Memory B cell (primary cell): ENCODE measurements around the gene LILRB2.

Source experiments
- ATAC-seq: fragments of 150-1000 bp; cut with Tn5 transposase; 2 replicates; pipeline ENCODE4 v1.10.0; 2021; ENCODE audit warnings: low read depth, mild to moderate bottlenecking, moderate library complexity
- DNase-seq, 2 donors: peaks; one replicate each; pipeline ENCODE4 v3.0.0; 2022; ENCODE audit warnings: low spot score in 2 of 2
- H3K27ac Mint-ChIP-seq: one replicate; pipeline ENCODE4 v1.8.0; 2022; ENCODE audit warnings: mild to moderate bottlenecking, moderate library complexity, mixed read lengths
- H3K27me3 Mint-ChIP-seq: one replicate; pipeline ENCODE4 v1.8.0; 2022; ENCODE audit warnings: mixed read lengths
- H3K36me3 Mint-ChIP-seq: one replicate; pipeline ENCODE4 v1.8.0; 2022; ENCODE audit warnings: mild to moderate bottlenecking, mixed read lengths
- H3K4me1 Mint-ChIP-seq: one replicate; pipeline ENCODE4 v1.8.0; 2022; ENCODE audit warnings: mixed read lengths
- H3K4me3 Mint-ChIP-seq: one replicate; pipeline ENCODE4 v1.8.0; 2022; ENCODE audit warnings: mild to moderate bottlenecking, moderate library complexity, mixed read lengths
- H3K9me3 Mint-ChIP-seq: one replicate; pipeline ENCODE4 v1.8.0; 2022; ENCODE audit warnings: mixed read lengths

LILRB2 gene

DNA sequence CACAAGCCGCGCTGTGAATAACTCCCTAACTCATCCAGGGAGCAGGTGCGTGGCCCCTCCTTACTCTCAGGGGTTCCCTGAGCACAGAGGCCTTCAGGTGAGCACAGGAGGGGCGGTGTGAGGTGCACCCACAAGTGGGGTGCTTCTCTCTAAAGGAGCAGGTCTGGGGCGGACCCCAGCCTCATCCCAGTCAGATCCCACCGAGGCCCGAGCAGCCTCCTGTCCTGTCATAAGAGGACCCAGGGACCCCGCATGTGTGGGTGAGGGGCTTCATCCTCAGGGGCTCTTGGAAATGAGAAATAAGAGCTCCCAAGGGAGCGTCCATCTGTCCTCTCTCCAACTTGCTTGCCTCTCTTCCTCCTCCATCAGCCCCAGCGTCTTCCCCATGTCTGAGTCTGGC lies 35.0 kb upstream of the LILRB2 start:
- ATAC-seq (no peak), DNase-seq (no peak)
- Mint-ChIP-seq H3K27me3 (peaks cover 18% of the 10 kb centered on the region), H3K36me3 (no peaks in the 10 kb centered on the region), H3K27ac (no peak overlapping the region), H3K4me3 (no peak overlapping the region), H3K9me3 (no peaks in the 10 kb centered on the region), H3K4me1 (peaks cover 8% of the 10 kb centered on the region)

DNA sequence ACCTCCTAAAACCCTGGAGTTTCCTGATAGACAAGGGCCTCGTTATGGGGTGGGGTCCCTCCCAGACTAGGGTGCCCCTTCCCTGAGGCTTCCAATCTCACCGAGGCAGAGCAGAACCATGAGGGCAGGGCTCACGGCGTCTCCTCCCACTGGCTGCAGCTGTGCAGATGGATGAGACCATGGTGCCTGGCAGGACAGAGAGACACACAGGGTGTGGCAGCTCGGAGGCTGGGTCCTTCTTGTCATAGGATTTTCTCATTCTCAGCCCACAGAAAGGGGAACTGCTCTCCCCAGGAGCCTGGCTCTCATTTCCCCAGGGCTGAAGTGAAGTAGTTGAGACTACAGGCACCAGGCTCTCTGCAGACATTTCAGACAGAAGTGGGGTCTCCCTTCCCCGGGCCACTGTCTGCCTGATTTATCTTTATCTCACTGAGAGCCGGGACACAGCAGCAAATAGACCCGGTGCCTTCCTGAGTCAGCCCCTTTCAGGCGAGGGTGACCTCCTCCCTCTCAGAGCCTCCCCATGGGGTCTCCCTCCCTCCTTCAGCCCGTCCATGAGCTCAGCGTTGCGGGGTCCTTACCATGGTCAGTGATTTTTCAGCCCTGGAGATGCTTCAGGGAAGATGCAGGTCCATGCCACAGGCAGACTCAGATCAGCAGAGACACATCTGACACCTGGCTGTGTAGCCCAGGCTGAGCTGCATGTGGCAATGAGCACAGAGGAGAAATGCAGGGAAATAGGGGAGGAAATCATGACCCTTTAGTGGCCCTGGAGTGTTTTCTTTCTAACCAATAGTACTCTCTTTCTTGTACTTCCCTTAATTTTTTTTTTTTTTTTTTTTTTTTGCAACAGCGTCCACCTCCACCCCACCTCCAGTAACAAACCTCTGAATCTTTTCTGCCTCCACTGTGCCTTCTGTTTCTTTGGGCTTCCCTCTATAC lies 31.8 kb upstream of the LILRB2 start, which contains the start of gene LILRA5:
Gene LILRA5 (minus strand): TSS at position 731 of the 942 bp plus-strand sequence. CDS start 147 bp downstream, at position 584.
- H3K36me3 Mint-ChIP-seq: no peaks in the 10 kb centered on the region

DNA sequence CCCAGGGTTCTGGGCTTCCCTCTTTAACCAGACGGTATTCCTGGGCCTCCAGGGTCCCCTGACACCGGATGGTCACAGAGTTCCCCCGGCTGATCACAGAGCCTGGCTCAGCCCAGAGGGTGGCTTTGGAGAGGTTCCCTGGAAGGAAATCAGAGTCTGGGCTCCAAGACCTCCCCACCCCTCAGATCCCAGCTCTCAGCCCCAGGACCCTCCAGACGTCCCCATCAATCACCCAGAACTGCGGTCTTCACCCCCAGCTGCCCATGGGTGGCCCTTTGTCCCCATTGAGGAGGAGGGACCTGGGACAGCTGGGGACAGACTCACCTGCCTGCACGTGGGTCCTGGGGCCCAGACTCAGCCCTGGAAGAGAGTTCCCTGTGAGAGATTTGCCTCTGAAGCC lies 31.1 kb upstream of the LILRB2 start:
- Mint-ChIP-seq H3K36me3 (no peaks in the 10 kb centered on the region), H3K4me1 (peaks cover 6% of the 10 kb centered on the region), H3K27me3 (peaks cover 14% of the 10 kb centered on the region), H3K27ac (no peak overlapping the region), H3K4me3 (no peak overlapping the region), H3K9me3 (no peaks in the 10 kb centered on the region)
- no peak for DNase-seq
- no peak for ATAC-seq

More for the DNA sequence above, 31.8 kb upstream of the LILRB2 start, which contains the start of gene LILRA5:
- no peak within 1 kb of the TSS for H3K4me3 Mint-ChIP-seq
- H3K9me3 Mint-ChIP-seq: no peaks in the 10 kb centered on the region
- H3K4me1 Mint-ChIP-seq: peaks cover 6% of the 10 kb centered on the region
- DNase-seq (peak in 1 of 2 donors; percentile 35), ATAC-seq (peak; percentile 98)
- H3K27ac Mint-ChIP-seq: no peak within 1 kb of the TSS
- peaks cover 16% of the 10 kb centered on the region for H3K27me3 Mint-ChIP-seq

DNA sequence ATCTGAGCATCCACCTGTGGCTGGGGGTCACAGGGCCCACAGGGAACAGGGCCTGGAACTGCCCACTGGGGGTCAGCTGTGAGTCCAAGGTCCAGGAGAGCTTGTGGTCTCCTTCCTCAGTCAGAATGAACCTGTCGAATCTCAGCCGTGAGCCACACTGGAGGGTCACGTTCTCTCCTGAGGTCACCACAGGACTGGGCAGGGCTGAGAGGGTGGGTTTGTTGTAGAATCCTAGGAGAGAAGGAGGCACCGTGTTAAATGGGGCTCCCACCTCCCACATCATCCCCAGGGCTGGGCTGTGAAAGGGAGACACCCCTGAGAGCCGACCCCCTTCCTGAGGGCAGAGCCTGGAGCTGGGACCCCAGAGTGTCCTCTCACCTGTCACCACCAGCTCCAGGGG lies 30.6 kb upstream of the LILRB2 start:
- peaks cover 18% of the 10 kb centered on the region for H3K27me3 Mint-ChIP-seq
- no peaks in the 10 kb centered on the region for H3K36me3 Mint-ChIP-seq
- ATAC-seq (no peak), DNase-seq (no peak)
- H3K4me3 Mint-ChIP-seq: no peak overlapping the region
- H3K27ac Mint-ChIP-seq: no peak overlapping the region
- H3K9me3 Mint-ChIP-seq: no peaks in the 10 kb centered on the region
- peaks cover 6% of the 10 kb centered on the region for H3K4me1 Mint-ChIP-seq

- Mint-ChIP-seq H3K4me1 (peaks cover 6% of the 10 kb centered on the region), H3K27me3 (peaks cover 18% of the 10 kb centered on the region), H3K36me3 (no peaks in the 10 kb centered on the region), H3K9me3 (no peaks in the 10 kb centered on the region), H3K4me3 (no peak overlapping the region), H3K27ac (no peak overlapping the region)
- ATAC-seq (no peak), DNase-seq (no peak)
Measured at GRCh38 chr19:54310543-54310942, 29.6 kb upstream of the LILRB2 start.

DNA sequence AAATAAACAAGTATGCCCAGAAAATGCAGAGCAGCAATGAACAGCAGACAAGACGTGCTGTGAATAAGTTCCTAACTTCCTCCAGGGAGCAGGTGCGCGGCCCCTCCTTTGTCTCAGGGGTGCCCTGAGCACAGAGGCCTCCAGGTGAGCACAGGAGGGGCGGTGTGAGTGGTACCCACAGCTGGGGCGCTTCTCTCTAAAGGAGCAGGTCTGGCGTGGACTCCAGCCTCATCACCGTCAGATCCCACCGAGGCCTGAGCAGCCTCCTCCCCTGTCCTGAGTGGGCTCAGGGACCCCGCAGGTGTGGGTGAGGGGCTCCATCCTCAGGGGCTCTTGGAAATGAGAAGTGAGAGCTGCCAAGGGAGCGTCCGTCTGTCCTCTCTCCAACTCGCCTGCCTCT lies 28.9 kb upstream of the LILRB2 start:
- ATAC-seq: no peak
- Mint-ChIP-seq H3K36me3 (no peaks in the 10 kb centered on the region), H3K4me1 (peaks cover 6% of the 10 kb centered on the region), H3K4me3 (no peak overlapping the region), H3K27ac (no peak overlapping the region), H3K9me3 (no peaks in the 10 kb centered on the region), H3K27me3 (peaks cover 23% of the 10 kb centered on the region)
- no peak for DNase-seq

- Mint-ChIP-seq H3K27me3 (peaks cover 20% of the 10 kb centered on the region), H3K4me1 (peaks cover 2% of the 10 kb centered on the region), H3K4me3 (no peak overlapping the region), H3K27ac (no peak overlapping the region), H3K36me3 (no peaks in the 10 kb centered on the region), H3K9me3 (no peaks in the 10 kb centered on the region)
- ATAC-seq: no peak
- no peak for DNase-seq
Measured at GRCh38 chr19:54307389-54308020, 26.6 kb upstream of the LILRB2 start.

DNA sequence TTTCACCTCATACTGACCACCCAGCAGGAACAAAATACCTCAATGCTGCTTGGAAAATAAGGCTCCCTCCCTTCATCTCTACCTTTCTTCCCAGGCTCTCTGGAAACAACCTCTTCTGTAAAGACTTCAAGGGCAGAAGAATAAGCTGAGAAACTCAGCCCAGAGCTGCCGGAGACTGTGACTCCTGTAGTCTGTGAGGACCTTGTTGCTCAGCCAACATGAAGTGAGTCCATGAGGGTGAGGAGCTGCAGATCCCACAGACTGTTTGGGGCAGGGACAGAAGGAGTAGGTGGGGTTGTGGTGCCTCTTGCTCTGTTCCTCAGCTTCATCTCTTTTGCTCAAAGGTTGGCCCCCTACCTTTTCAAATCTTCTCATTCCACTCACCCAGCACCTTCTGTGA lies 24.2 kb upstream of the LILRB2 start:
- no peak overlapping the region for H3K4me3 Mint-ChIP-seq
- no peaks in the 10 kb centered on the region for H3K4me1 Mint-ChIP-seq
- no peak for ATAC-seq
- no peaks in the 10 kb centered on the region for H3K9me3 Mint-ChIP-seq
- no peak overlapping the region for H3K27ac Mint-ChIP-seq
- DNase-seq: no peak
- no peaks in the 10 kb centered on the region for H3K36me3 Mint-ChIP-seq
- H3K27me3 Mint-ChIP-seq: peaks cover 22% of the 10 kb centered on the region

DNA sequence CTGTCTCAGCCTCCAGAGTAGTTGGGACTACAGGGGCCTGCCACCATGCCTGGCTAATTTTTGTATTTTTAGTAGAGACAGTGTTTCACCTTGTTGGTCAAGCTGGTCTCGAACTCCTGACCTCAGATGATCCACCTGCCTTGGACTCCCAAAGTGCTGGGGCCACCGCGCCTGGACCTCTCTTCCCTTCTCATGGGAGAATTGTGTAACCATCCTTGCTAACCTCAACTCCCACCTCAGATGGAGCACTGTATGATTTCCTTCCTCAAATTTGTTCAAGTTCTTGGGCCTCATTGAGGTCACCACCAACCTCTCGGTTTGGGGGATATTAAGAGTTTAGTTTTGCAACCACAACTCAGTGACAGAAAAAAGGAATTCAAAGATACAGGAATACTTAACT lies 21.3 kb upstream of the LILRB2 start:
- no peaks in the 10 kb centered on the region for H3K36me3 Mint-ChIP-seq
- no peak overlapping the region for H3K27ac Mint-ChIP-seq
- H3K9me3 Mint-ChIP-seq: no peaks in the 10 kb centered on the region
- DNase-seq: no peak
- no peak overlapping the region for H3K4me3 Mint-ChIP-seq
- ATAC-seq: no peak
- H3K27me3 Mint-ChIP-seq: peaks cover 26% of the 10 kb centered on the region
- no peaks in the 10 kb centered on the region for H3K4me1 Mint-ChIP-seq

DNA sequence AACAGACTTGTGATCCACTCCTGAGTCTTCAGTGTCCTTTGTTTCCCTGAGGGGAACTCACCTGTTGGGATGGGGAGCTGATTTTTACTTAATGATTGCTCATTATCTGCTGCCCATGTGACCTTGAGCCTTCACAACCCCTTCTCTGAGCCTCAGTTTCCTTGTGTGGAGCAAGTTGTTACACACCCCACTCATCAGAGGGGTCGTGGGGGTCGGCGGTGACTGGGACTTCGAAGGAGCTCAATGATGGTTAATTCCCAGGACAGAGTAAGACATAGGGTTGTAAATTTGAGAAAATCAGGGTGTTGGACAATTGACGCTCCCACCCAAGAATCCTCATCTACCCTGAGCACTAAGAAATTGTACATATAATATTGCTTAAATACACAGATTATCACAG lies 18.6 kb upstream of the LILRB2 start:
- Mint-ChIP-seq H3K27ac (no peak overlapping the region), H3K4me1 (no peaks in the 10 kb centered on the region), H3K4me3 (no peak overlapping the region), H3K27me3 (peaks cover 11% of the 10 kb centered on the region), H3K36me3 (no peaks in the 10 kb centered on the region), H3K9me3 (no peaks in the 10 kb centered on the region)
- ATAC-seq (no peak), DNase-seq (no peak)

DNA sequence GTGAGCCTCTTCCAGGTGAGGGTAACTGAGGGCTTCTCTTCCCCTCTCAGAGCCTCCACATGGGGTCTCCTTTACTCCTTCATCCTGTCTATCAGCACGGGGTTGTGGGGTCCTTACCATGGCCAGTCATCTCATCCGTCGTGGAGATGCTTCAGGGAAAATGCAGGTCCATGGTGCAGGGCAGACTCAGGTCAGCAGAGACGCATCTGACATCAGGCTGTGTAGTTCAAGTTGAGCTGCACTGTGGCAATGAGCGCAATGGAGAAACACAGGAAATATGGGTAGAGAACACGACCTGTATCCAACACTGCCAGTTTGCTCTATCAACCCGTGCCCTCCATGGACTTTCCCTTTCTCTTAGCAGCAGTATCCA lies 18.2 kb upstream of the LILRB2 start:
- DNase-seq (no peak), ATAC-seq (no peak)
- Mint-ChIP-seq H3K36me3 (no peaks in the 10 kb centered on the region), H3K27me3 (peaks cover 15% of the 10 kb centered on the region), H3K4me1 (no peaks in the 10 kb centered on the region), H3K4me3 (no peak overlapping the region), H3K9me3 (peaks cover 3% of the 10 kb centered on the region), H3K27ac (no peak overlapping the region)

DNA sequence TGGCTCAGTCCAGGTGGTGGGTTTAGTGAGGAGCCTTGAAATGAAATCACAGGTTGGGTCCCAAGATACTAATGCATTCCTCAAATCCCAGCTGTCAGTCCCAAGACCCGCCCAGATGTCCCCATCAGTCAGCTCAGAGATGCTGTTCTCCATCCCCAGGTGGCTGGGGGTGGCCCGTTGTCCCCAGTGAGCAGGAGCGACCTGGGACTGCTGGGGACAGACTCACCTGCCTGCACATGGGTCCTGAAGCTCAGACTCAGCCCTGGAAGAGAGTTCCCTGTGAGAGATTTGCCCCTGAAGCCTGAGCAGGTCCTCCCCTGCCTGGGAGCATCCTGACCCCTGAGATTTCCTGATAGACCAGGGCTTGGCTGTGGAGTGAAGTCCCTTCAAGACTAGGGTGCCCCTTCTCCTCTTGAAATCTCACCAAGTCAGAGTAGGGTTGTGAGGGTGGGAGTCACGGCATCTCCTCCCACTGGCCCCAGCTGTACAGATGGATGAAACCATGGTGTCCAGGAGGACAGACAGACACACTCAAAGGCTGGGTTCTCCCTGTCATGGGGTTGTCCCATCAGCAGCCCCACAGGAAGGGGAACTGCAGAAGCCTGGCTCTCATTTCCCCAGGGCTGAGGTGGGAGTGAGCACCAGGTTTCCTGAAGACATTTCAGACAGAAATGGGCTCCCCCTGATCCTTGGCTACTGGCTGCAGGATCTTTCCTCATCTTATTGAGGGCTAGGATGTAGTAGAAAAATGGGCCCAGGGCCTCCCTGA lies 17.6 kb upstream of the LILRB2 start:
- no peaks in the 10 kb centered on the region for H3K4me1 Mint-ChIP-seq
- DNase-seq (no peak), ATAC-seq (no peak)
- H3K4me3 Mint-ChIP-seq: no peak overlapping the region
- peaks cover 17% of the 10 kb centered on the region for H3K27me3 Mint-ChIP-seq
- peaks cover 3% of the 10 kb centered on the region for H3K9me3 Mint-ChIP-seq
- H3K36me3 Mint-ChIP-seq: no peaks in the 10 kb centered on the region
- H3K27ac Mint-ChIP-seq: no peak overlapping the region

DNA sequence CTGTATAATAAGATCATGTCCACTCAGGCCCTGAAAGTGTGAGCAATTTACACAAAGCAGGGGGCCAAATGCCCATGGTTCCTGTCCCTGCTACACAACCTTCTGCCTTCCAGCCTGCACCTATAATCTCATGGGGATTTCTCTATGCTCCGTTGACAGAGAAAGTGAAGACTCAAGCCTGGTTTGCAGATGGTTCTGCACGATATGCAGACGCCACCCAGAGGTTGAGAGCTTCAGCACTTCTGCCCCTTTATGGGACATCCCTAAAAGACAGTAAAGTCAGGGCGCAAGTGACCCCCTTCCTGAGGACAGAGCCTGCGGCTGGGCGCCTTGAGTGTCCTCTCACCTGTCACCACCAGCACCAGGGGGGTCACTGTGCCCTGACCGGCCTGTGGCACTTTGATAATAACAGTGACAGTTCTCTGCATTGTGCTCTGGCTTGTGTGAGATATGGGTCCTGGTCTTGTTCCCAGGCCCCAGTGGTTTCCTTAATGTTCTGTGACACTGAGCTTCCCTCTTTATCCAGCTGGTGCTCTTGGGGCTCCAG lies 16.9 kb upstream of the LILRB2 start:
- Mint-ChIP-seq H3K9me3 (peaks cover 6% of the 10 kb centered on the region), H3K36me3 (no peaks in the 10 kb centered on the region), H3K27me3 (peaks cover 21% of the 10 kb centered on the region), H3K27ac (no peak overlapping the region), H3K4me3 (no peak overlapping the region), H3K4me1 (no peaks in the 10 kb centered on the region)
- ATAC-seq: peak; percentile 73
- no peak for DNase-seq

DNA sequence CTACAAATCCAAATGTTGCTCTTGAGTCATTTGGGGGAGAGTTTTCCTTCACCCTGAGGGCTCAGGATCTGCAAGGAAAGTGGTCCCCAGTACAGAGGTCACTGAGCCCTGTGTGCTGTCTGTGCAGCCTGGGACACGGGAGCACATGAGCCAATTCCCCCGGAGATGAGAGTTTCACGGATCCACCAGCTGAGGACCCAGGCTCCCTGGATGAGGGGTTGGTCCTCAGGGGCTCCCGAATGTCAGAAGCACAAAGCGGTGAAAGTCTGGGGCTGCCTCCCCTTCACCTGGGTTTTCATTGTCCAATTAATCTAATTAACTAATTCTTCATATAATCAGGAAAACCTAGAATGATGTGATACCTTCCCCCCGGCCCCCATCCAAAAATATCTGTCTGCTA lies 13.6 kb upstream of the LILRB2 start:
- Mint-ChIP-seq H3K4me3 (no peak overlapping the region), H3K27me3 (peaks cover 15% of the 10 kb centered on the region), H3K4me1 (peaks cover 12% of the 10 kb centered on the region), H3K9me3 (peaks cover 6% of the 10 kb centered on the region), H3K27ac (no peak overlapping the region), H3K36me3 (peaks cover 1% of the 10 kb centered on the region)
- DNase-seq (no peak), ATAC-seq (no peak)
